Gastrocnemius medialis (tissue), 4 donors: ENCODE results near the gene SP1. TPM values are rescaled to one million over a fixed set of nuclear protein-coding genes. Genes with fewer than 3 reads are reported as not detected.
"Not testable (repeated sequence)": the region's sequence is repeated elsewhere in the genome, so short reads cannot be mapped to it uniquely, and the experiment has no call there.

Experiments
- ATAC-seq, 2 donors: fragments of 150-250 bp; one replicate each; pipeline ENCODE4 v1.9.1; 2016
- DNase-seq, 2 donors: peaks; one replicate each; pipeline ENCODE4 v3.0.0-alpha.2; 2019
- H3K27ac ChIP-seq, 4 donors: fragments of 200-600 bp; sonication (generic); 1 replicate in 1 of 4; 2 replicates in 3 of 4; pipeline ENCODE4 v1.5.1; 2016 to 2018; ENCODE audit warnings: mild to moderate bottlenecking in 2 of 4, moderate library complexity in 1 of 4
- H3K27me3 ChIP-seq, 3 donors: fragments of 200-600 bp; sonication (generic) in 2 of 3; 1 replicate in 1 of 3; 2 replicates in 2 of 3; pipeline versions ENCODE4 v1.5.1 to v1.6.0; 2016 to 2019; ENCODE audit warnings: mild to moderate bottlenecking in 1 of 3, moderate library complexity in 1 of 3
- H3K36me3 ChIP-seq, 2 donors: fragments of 200-600 bp; sonication (generic) in 1 of 2; one replicate each; pipeline ENCODE4 v1.5.1; 2017 to 2018
- H3K4me1 ChIP-seq, 2 donors: fragments of 200-600 bp; sonication (generic) in 1 of 2; one replicate each; pipeline ENCODE4 v1.5.1; 2016 to 2017; ENCODE audit warnings: mild to moderate bottlenecking in 2 of 2
- H3K4me3 ChIP-seq, 4 donors: fragments of 200-600 bp; sonication (generic) in 3 of 4; 1 replicate in 1 of 4; 2 replicates in 3 of 4; pipeline ENCODE4 v1.5.1; 2016 to 2019; ENCODE audit warnings: mild to moderate bottlenecking in 2 of 4
- H3K9me3 ChIP-seq, 3 donors: fragments of 200-600 bp; sonication (generic) in 2 of 3; 1 replicate in 1 of 3; 2 replicates in 2 of 3; pipeline ENCODE4 v1.5.1; 2016 to 2019
- CTCF ChIP-seq, 5 experiments: fragments of 450-650 bp in 3 of 5; fragments of 200-600 bp in 2 of 5; sonication (generic) in 2 of 5; IDR thresholded peaks in 4 of 5; conservative IDR thresholded peaks in 1 of 5; 1 replicate in 4 of 5; 2 replicates in 1 of 5; pipeline ENCODE4 v1.5.1; 2016 to 2019; ENCODE audit warnings: antibody characterized with exemption in 5 of 5, mild to moderate bottlenecking in 3 of 5, moderate library complexity in 3 of 5
- POLR2A ChIP-seq, 2 donors: fragments of 450-650 bp; IDR thresholded peaks; one replicate each; pipeline ENCODE4 v1.6.1; 2017; ENCODE audit warnings: antibody characterized with exemption in 2 of 2, mild to moderate bottlenecking in 2 of 2, moderate library complexity in 2 of 2
- in situ Hi-C, 4 donors: fragments of 200-750 bp; cut with MboI; loops; one replicate each; pipeline versions ENCODE4 v1.15.0 to v1.8.0; 2017; ENCODE audit warnings: low sequenced_read_pairs in 4 of 4
- intact Hi-C: fragments of 100-400 bp; cut with DNase I; formaldehyde crosslinking; loops from one replicate; pipeline ENCODE4 v1.15.1; 2023; ENCODE audit warnings: low total_unique reads
- total RNA-seq, 4 donors: library from RNA; depleted of rRNA; stranded (reverse); fragments of >200 nt; gene quantifications; one replicate each; pipeline versions ENCODE4 v1.1.0 to v1.2.3, GENCODE V29; 2016

The SP1 gene
- total RNA-seq, 4 donors from 2014 or later = 44.9 to 61.9 (median 48.0) TPM

- DNase-seq (peak; percentile 99), ATAC-seq (peak; percentile 94 to 98)
- intact Hi-C loops (loop anchor here (1.0 kb wide), 4 partner anchors 10 to 235 kb away; partner anchors contain the start of gene ATP5MC2), in situ Hi-C loops (loop anchor here in 1 of 4 donors (10.0 kb wide), 1 partner anchor 64 kb away; the partner anchor contains the start of genes NPFF and TARBP2)
- H3K4me3 ChIP-seq = peak within 1 kb of the TSS; percentile 68 to 80 (median 78)
- TF ChIP-seq POLR2A (IDR thresholded peaks at IDR 0.05) (peak; percentile 89 to 97), CTCF (IDR thresholded peaks at IDR 0.05 in 4 of 5, conservative IDR thresholded peaks at IDR 0.05 in 1 of 5) (no peak)
- H3K4me1 ChIP-seq = peaks cover 12 to 13% of the 10 kb centered on the region in 2 donors
- no peaks in the 10 kb centered on the region for H3K27me3 ChIP-seq
- peaks cover 0 to 20% of the 10 kb centered on the region in 2 donors for H3K36me3 ChIP-seq
- H3K9me3 ChIP-seq = no peaks in the 10 kb centered on the region
- H3K27ac ChIP-seq = peak within 1 kb of the TSS; percentile 87 to 94 (median 91)
Measured at GRCh38 chr12:53441040-53441833, 61.3 kb downstream of the SP1 start, which contains the start of gene PRR13. TSS of gene PRR13 (plus strand) at chr12:53441734. CDS start at chr12:53442715, 981 bp downstream.

GRCh38 chr12:53443955-53444354, 64.0 kb downstream of the SP1 start:
- in situ Hi-C loops (loop anchor here in 1 of 4 donors (10.0 kb wide), 1 partner anchor 61 kb away; the partner anchor contains the start of genes NPFF and TARBP2), intact Hi-C loops (no loop called here)
- Histone ChIP-seq H3K9me3 (no peaks in the 10 kb centered on the region), H3K36me3 (peaks cover 0 to 27% of the 10 kb centered on the region in 2 donors), H3K4me3 (no peak overlapping the region), H3K27ac (no peak overlapping the region), H3K27me3 (no peaks in the 10 kb centered on the region), H3K4me1 (peaks cover 12 to 13% of the 10 kb centered on the region in 2 donors)
- DNase-seq (no peak), ATAC-seq (no peak)
- TF ChIP-seq POLR2A (IDR thresholded peaks at IDR 0.05) (no peak), CTCF (IDR thresholded peaks at IDR 0.05 in 4 of 5, conservative IDR thresholded peaks at IDR 0.05 in 1 of 5) (no peak)

- H3K4me3 ChIP-seq, H3K9me3 ChIP-seq, H3K27ac ChIP-seq, H3K27me3 ChIP-seq, DNase-seq, ATAC-seq, intact Hi-C loops: not testable (repeated sequence)
- peaks cover 12 to 13% of the 10 kb centered on the region in 2 donors for H3K4me1 ChIP-seq
- peaks cover 0 to 27% of the 10 kb centered on the region in 2 donors for H3K36me3 ChIP-seq
- in situ Hi-C loops = loop anchor here in 1 of 4 donors (10.0 kb wide), 1 partner anchor 60 kb away; the partner anchor contains the start of genes NPFF and TARBP2
Measured at GRCh38 chr12:53444593-53445325, 64.8 kb downstream of the SP1 start.

- no peak for ATAC-seq
Measured at GRCh38 chr12:53450936-53451335, 71.0 kb downstream of the SP1 start.

More at GRCh38 chr12:53450936-53451335, 71.0 kb downstream of the SP1 start:
- Histone ChIP-seq H3K9me3 (no peaks in the 10 kb centered on the region), H3K27ac (no peak overlapping the region), H3K4me3 (no peak overlapping the region), H3K4me1 (peaks cover 28 to 32% of the 10 kb centered on the region in 2 donors), H3K27me3 (no peaks in the 10 kb centered on the region), H3K36me3 (peaks cover 0 to 28% of the 10 kb centered on the region in 2 donors)
- intact Hi-C loops (loop anchor here (1.0 to 10.0 kb wide), 3 partner anchors 10 to 396 kb away; partner anchors contain the start of genes ATF7, PRR13 and TNS2), in situ Hi-C loops (no loop called here)
- no peak for DNase-seq
- TF ChIP-seq POLR2A (IDR thresholded peaks at IDR 0.05) (no peak), CTCF (IDR thresholded peaks at IDR 0.05 in 4 of 5, conservative IDR thresholded peaks at IDR 0.05 in 1 of 5) (no peak)
